Panc1 (cell line): Measurements from ENCODE around the gene ZFAND6. TPM values are rescaled to one million over a fixed set of nuclear protein-coding genes. Genes with fewer than 3 reads are reported as not detected.

ENCODE experiments used
- ATAC-seq: fragments of 200-7000 bp; cut with Tn5 transposase; 2 replicates; pipeline ENCODE4 v1.9.1; 2020; ENCODE audit warnings: mild to moderate bottlenecking, moderate library complexity
- BruUV-seq: library from RNA; stranded (reverse); fragments of 400-500 nt; replicated peaks from 2 replicates; lab custom pipeline; 2021; lab: Mats Ljungman, UMichigan
- CTCF ChIA-PET: fragments of 300-600 bp; sonication (Branson Sonifier 250); formaldehyde crosslinking; loops from one replicate; lab custom pipeline; 2022; ENCODE audit warnings: antibody characterized with exemption; lab: Charles Lee
- POLR2A ChIA-PET: fragments of 300-600 bp; sonication (Branson Sonifier 250); formaldehyde crosslinking; loops from one replicate; lab custom pipeline; 2022; ENCODE audit warnings: antibody characterized with exemption; lab: Charles Lee
- DNase-seq: peaks from one replicate; pipeline ENCODE4 v3.0.0-alpha.2; 2010; ENCODE audit warnings: low read depth, low spot score
- H3K27ac ChIP-seq: 2 replicates; pipeline ENCODE4 v1.5.1; 2011; ENCODE audit warnings: mild to moderate bottlenecking, low read length, inconsistent platforms
- H3K27me3 ChIP-seq: fragments of 200-500 bp; sonication (Bioruptor generic); 2 replicates; pipeline ENCODE4 v1.6.0; 2014; ENCODE audit warnings: low read length, inconsistent platforms; ENCODE audit not compliant: control insufficient read depth, insufficient read depth
- H3K36me3 ChIP-seq: fragments of 200-500 bp; sonication (Bioruptor generic); 2 replicates; pipeline ENCODE4 v1.5.1; 2014; ENCODE audit warnings: inconsistent platforms, mild to moderate bottlenecking, low read length, moderate library complexity; ENCODE audit not compliant: control insufficient read depth, insufficient read depth
- H3K4me1 ChIP-seq: 2 replicates; pipeline ENCODE4 v1.5.1; 2011; ENCODE audit warnings: inconsistent platforms, mild to moderate bottlenecking, low read length, moderate library complexity; ENCODE audit not compliant: control insufficient read depth, insufficient read depth
- H3K4me3 ChIP-seq, 2 experiments: 2 replicates each; pipeline ENCODE4 v1.5.1; 2011 to 2012; ENCODE audit warnings: low read depth in 2 of 2, low read length in 2 of 2, mild to moderate bottlenecking in 2 of 2, inconsistent platforms in 1 of 2, moderate library complexity in 1 of 2
- H3K9me3 ChIP-seq: fragments of 200-500 bp; sonication (Bioruptor generic); 2 replicates; pipeline ENCODE4 v1.5.1; 2014; ENCODE audit warnings: low read depth, mild to moderate bottlenecking, inconsistent platforms, low read length, moderate library complexity; ENCODE audit not compliant: control insufficient read depth, insufficient read depth
- CTCF ChIP-seq: fragments of 450-650 bp; IDR thresholded peaks from 2 replicates; pipeline ENCODE4 v1.5.1; 2017; ENCODE audit warnings: mild to moderate bottlenecking
- POLR2AphosphoS5 ChIP-seq: IDR thresholded peaks from 2 replicates; pipeline ENCODE4 v1.6.1; 2012; ENCODE audit warnings: mild to moderate bottlenecking, low read depth, low read length, moderate library complexity
- REST ChIP-seq, 2 experiments: IDR thresholded peaks; 2 replicates each; pipeline ENCODE4 v1.6.1; 2011 to 2012; ENCODE audit warnings: low read depth in 2 of 2, control low read depth in 1 of 2, low read length in 1 of 2, mild to moderate bottlenecking in 1 of 2, moderate library complexity in 1 of 2; ENCODE audit not compliant: insufficient read depth in 1 of 2
- SIN3A ChIP-seq: IDR thresholded peaks from 2 replicates; pipeline ENCODE4 v1.6.1; 2012; ENCODE audit warnings: low read depth, mild to moderate bottlenecking, low read length, moderate library complexity, borderline replicate concordance; ENCODE audit not compliant: insufficient read depth
- TCF7L2 ChIP-seq: IDR thresholded peaks from 2 replicates; pipeline ENCODE4 v1.6.1; 2011; ENCODE audit warnings: mild to moderate bottlenecking, low read depth, low read length, inconsistent platforms
- in situ Hi-C: cut with HindIII; loops from 2 replicates; pipeline ENCODE4 v1.10.0; 2016; ENCODE audit warnings: low sequenced_read_pairs, low pct_unique_long_range_greater_than_20kb
- intact Hi-C: fragments of 100-400 bp; cut with micrococcal nuclease; formaldehyde crosslinking; loops from one replicate; pipeline ENCODE4 v1.10.0; 2022; ENCODE audit not compliant: unreplicated experiment
- total RNA-seq: library from RNA; stranded (reverse); gene quantifications from one replicate; pipeline ENCODE4 v1.2.1, GENCODE V29; 2021; ENCODE audit not compliant: unreplicated experiment

The ZFAND6 gene
- total RNA-seq, 1 experiment from 2014 or later: 73.0 TPM

GRCh38 chr15:80152180-80152895, 92.9 kb downstream of the ZFAND6 start (continued):
- no peak for TF ChIP-seq TCF7L2

- BruUV-seq: TSS peak; percentile 75
- Histone ChIP-seq H3K27me3 (no peaks in the 10 kb centered on the region), H3K27ac (peak within 1 kb of the TSS; percentile 89), H3K4me1 (peaks cover 22% of the 10 kb centered on the region), H3K36me3 (no peaks in the 10 kb centered on the region), H3K9me3 (no peaks in the 10 kb centered on the region), H3K4me3 (peak within 1 kb of the TSS; percentile 80 to 85)
- in situ Hi-C loops (no loop called here), intact Hi-C loops (no loop called here)
- ChIA-PET CTCF (no interaction called here), POLR2A (interaction anchor here (0.6 to 0.8 kb wide), 2 partner anchors 9 to 93 kb away, joined by 3 to 9 read pairs; no protein-coding TSS in a partner anchor)
- TF ChIP-seq POLR2AphosphoS5 (no peak), REST (IDR thresholded peaks at IDR 0.05; ENCODE audit: insufficient read depth in 1 of 2, low read depth in 2 of 2, low read length in 1 of 2) (no peak), CTCF (no peak), SIN3A (0 out of 2 replicates have a peak, but pooled peaks have one; percentile 61), TCF7L2 (no peak)
- DNase-seq (no peak), ATAC-seq (peak; percentile 94)
Observed at GRCh38 chr15:80152896-80153876, 93.7 kb downstream of the ZFAND6 start, which contains the start of gene FAH. Gene FAH, plus strand, starts transcription at chr15:80152999. Its CDS starts 56 bp downstream, at chr15:80153055.

GRCh38 chr15:80153900-80154299, 94.4 kb downstream of the ZFAND6 start:
- intact Hi-C loops: no loop called here
- Histone ChIP-seq H3K9me3 (no peaks in the 10 kb centered on the region), H3K4me1 (peaks cover 22% of the 10 kb centered on the region), H3K27ac (peak overlapping the region; percentile 83; the same call in 1 of the 2 replicates), H3K27me3 (no peaks in the 10 kb centered on the region), H3K36me3 (no peaks in the 10 kb centered on the region), H3K4me3 (peak overlapping the region; percentile 80 to 85)
- in situ Hi-C loops: no loop called here
- POLR2A ChIA-PET: interaction anchor here (0.8 kb wide), 1 partner anchor 93 kb away, joined by 3 read pairs; no protein-coding TSS in a partner anchor
- no peak for DNase-seq
- CTCF ChIA-PET: no interaction called here
- TF ChIP-seq REST (IDR thresholded peaks at IDR 0.05; ENCODE audit: insufficient read depth in 1 of 2, low read depth in 2 of 2, low read length in 1 of 2) (no peak), SIN3A (no peak), POLR2AphosphoS5 (no peak), CTCF (no peak), TCF7L2 (no peak)
- BruUV-seq: no TSS peak
- no peak for ATAC-seq
